ENCODE data around the gene CADM3.

DNA sequence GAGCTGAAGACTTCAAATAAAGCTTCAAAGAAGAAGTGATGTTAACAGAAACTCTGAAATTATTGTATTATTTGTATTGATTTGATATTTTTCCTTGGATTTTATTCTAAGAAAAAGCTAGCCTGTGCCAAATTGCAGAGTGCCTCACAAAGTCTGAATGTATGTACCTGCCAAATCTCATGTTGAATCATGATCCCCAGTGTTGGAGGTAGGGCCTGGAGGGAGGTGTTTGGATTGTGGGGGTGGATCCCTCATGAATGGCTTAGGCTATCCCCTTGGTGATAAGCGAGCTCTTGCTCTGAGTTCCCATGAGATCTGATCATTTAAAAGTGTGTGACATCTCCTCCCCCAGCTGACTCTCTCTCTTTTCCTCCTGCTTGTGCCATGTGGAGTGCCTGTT is 76.9 kb downstream of the CADM3 start:
- no peak for TF ChIP-seq EZH2 (IDR thresholded peaks at IDR 0.05; ENCODE audit: borderline replicate concordance)
- TF ChIP-seq, protein P1, sequence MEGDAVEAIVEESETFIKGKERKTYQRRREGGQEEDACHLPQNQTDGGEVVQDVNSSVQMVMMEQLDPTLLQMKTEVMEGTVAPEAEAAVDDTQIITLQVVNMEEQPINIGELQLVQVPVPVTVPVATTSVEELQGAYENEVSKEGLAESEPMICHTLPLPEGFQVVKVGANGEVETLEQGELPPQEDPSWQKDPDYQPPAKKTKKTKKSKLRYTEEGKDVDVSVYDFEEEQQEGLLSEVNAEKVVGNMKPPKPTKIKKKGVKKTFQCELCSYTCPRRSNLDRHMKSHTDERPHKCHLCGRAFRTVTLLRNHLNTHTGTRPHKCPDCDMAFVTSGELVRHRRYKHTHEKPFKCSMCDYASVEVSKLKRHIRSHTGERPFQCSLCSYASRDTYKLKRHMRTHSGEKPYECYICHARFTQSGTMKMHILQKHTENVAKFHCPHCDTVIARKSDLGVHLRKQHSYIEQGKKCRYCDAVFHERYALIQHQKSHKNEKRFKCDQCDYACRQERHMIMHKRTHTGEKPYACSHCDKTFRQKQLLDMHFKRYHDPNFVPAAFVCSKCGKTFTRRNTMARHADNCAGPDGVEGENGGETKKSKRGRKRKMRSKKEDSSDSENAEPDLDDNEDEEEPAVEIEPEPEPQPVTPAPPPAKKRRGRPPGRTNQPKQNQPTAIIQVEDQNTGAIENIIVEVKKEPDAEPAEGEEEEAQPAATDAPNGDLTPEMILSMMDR (IDR thresholded peaks at IDR 0.05; ENCODE audit: poor library complexity) = no peak
